K562 (cell line): ENCODE results near the gene RING1. TPM values are rescaled to one million over a fixed set of nuclear protein-coding genes. Genes with fewer than 3 reads are reported as not detected.

Source experiments
- ATF7 ChIP-seq: fragments of 450-650 bp; IDR thresholded peaks from 2 replicates; pipeline ENCODE4 v1.7.1; 2014; ENCODE audit warnings: mild to moderate bottlenecking, moderate library complexity
- ESRRB ChIP-seq: fragments of 250-450 bp; sonication (Bioruptor Pico); IDR thresholded peaks from 2 replicates; pipeline ENCODE4 v1.5.0; 2020; ENCODE audit warnings: mild to moderate bottlenecking, moderate library complexity, borderline replicate concordance
- FOSL1 ChIP-seq: fragments of 200-800 bp; sonication (Bioruptor generic); conservative IDR thresholded peaks from 2 replicates; pipeline ENCODE4 v1.6.1; 2016; ENCODE audit warnings: missing genetic modification characterization, missing compliant biosample characterization
- HMG20A ChIP-seq: fragments of 450-650 bp; formaldehyde crosslinking; conservative IDR thresholded peaks from 2 replicates; pipeline ENCODE4 v1.4.0; 2020; ENCODE audit warnings: mild to moderate bottlenecking, mixed read lengths
- HNRNPLL ChIP-seq: fragments of 200-400 bp; formaldehyde crosslinking; IDR thresholded peaks from 2 replicates; pipeline ENCODE4 v1.6.1; 2017; ENCODE audit warnings: low read length, low read depth, mild to moderate bottlenecking; ENCODE audit not compliant: poor library complexity, severe bottlenecking
- KAT7 ChIP-seq: sonication (generic); formaldehyde crosslinking; IDR thresholded peaks from 2 replicates; pipeline ENCODE4 v1.8.0; 2022; ENCODE audit warnings: missing genetic modification reagents, mild to moderate bottlenecking, borderline replicate concordance
- KLF1 ChIP-seq: fragments of 450-650 bp; IDR thresholded peaks from 2 replicates; pipeline ENCODE4 v1.6.1; 2016; ENCODE audit warnings: missing genetic modification characterization, missing compliant biosample characterization
- NR2C1 ChIP-seq, 2 experiments: fragments of 450-650 bp; IDR thresholded peaks; 2 replicates each; pipeline ENCODE4 v1.6.1; 2017; ENCODE audit warnings: mild to moderate bottlenecking in 2 of 2, antibody characterized with exemption in 1 of 2, inconsistent platforms in 1 of 2, missing compliant biosample characterization in 1 of 2, missing genetic modification characterization in 1 of 2
- NR2C2 ChIP-seq, 2 experiments: fragments of 200-800 bp in 1 of 2; sonication (Bioruptor generic) in 1 of 2; sonication (generic) in 1 of 2; formaldehyde crosslinking in 1 of 2; IDR thresholded peaks; 2 replicates each; pipeline versions ENCODE4 v1.6.1 to v1.8.0; 2016 to 2022; ENCODE audit warnings: mild to moderate bottlenecking in 1 of 2, missing compliant biosample characterization in 1 of 2, missing genetic modification characterization in 1 of 2, missing genetic modification reagents in 1 of 2
- PHB2 ChIP-seq: fragments of 450-650 bp; IDR thresholded peaks from 2 replicates; pipeline ENCODE4 v1.6.1; 2017; ENCODE audit warnings: low read depth
- PHF20 ChIP-seq: fragments of 450-650 bp; IDR thresholded peaks from 2 replicates; pipeline ENCODE4 v1.6.1; 2018; ENCODE audit not compliant: partially characterized antibody
- SNIP1 ChIP-seq: fragments of 450-650 bp; IDR thresholded peaks from 2 replicates; pipeline ENCODE4 v1.7.1; 2017; ENCODE audit warnings: low read depth, mild to moderate bottlenecking
- ZBTB11 ChIP-seq, 3 experiments: fragments of 200-800 bp in 1 of 3; fragments of 250-450 bp in 1 of 3; fragments of 450-650 bp in 1 of 3; sonication (Bioruptor Pico) in 1 of 3; sonication (Bioruptor generic) in 1 of 3; formaldehyde crosslinking in 1 of 3; IDR thresholded peaks; 2 replicates each; pipeline versions ENCODE4 v1.6.1 to v1.8.0; 2016 to 2022; ENCODE audit warnings: mild to moderate bottlenecking in 2 of 3, missing genetic modification characterization in 2 of 3, missing compliant biosample characterization in 1 of 3, moderate library complexity in 1 of 3
- ZNF354B ChIP-seq: fragments of 250-450 bp; sonication (Bioruptor Pico); IDR thresholded peaks from 2 replicates; pipeline ENCODE4 v1.4.0; 2020
- ZNF445 ChIP-seq: fragments of 250-450 bp; sonication (Bioruptor Pico); IDR thresholded peaks from 2 replicates; pipeline ENCODE4 v1.4.0; 2020; ENCODE audit warnings: low read depth, mild to moderate bottlenecking, moderate library complexity
- ZNF57 ChIP-seq: fragments of 450-650 bp; formaldehyde crosslinking; IDR thresholded peaks from 2 replicates; pipeline ENCODE4 v1.4.0; 2020; ENCODE audit warnings: mild to moderate bottlenecking, moderate library complexity
- ZSCAN32 ChIP-seq: fragments of 450-650 bp; formaldehyde crosslinking; IDR thresholded peaks from 2 replicates; pipeline ENCODE4 v1.4.0; 2020; ENCODE audit warnings: mild to moderate bottlenecking, moderate library complexity
- polyA plus RNA-seq, 8 experiments: library from polyadenylated mRNA; depleted of rRNA in 4 of 8; stranded (reverse) in 5 of 8; unstranded in 3 of 8; fragments of >200 nt; fragmentation: Nextera tagmentation in 2 of 8; fragmentation: Illumina TruSeq in 1 of 8; extraction: Ambion mirVana in 2 of 8; extraction: Trizol in 1 of 8; gene quantifications; 2 replicates each; pipeline versions ENCODE4 v1.2.1 to v1.2.3, GENCODE V29; 2011 to 2014; ENCODE audit warnings: inconsistent platforms in 1 of 8, missing spikeins in 1 of 8
- total RNA-seq, 7 experiments: library from RNA; depleted of rRNA in 6 of 7; stranded (reverse); fragments of >200 nt in 6 of 7; fragmentation: Illumina TruSeq in 2 of 7; extraction: Trizol in 2 of 7; gene quantifications; 2 replicates each; pipeline versions ENCODE4 v1.2.1 to v1.2.3, GENCODE V29; 2011 to 2021; ENCODE audit warnings: low replicate concordance in 1 of 7
- TF ChIP-seq, protein P1 (sequence below): fragments of 450-650 bp; formaldehyde crosslinking; IDR thresholded peaks from 2 replicates; pipeline ENCODE4 v1.4.0; 2020; ENCODE audit warnings: mild to moderate bottlenecking, mixed read lengths
- TF ChIP-seq, protein P2 (sequence below): fragments of 200-400 bp; formaldehyde crosslinking; IDR thresholded peaks from 2 replicates; pipeline ENCODE4 v1.6.1; 2017; ENCODE audit warnings: mild to moderate bottlenecking, low read depth, low read length, moderate library complexity

The RING1 gene
- total and polyA plus RNA-seq, 9 of the 15 experiments (the other 6 are each of a cell fraction or from before 2014, with no cell fraction given): 4.2 to 59.1 (median 36.9) TPM

- TF ChIP-seq, protein P1, sequence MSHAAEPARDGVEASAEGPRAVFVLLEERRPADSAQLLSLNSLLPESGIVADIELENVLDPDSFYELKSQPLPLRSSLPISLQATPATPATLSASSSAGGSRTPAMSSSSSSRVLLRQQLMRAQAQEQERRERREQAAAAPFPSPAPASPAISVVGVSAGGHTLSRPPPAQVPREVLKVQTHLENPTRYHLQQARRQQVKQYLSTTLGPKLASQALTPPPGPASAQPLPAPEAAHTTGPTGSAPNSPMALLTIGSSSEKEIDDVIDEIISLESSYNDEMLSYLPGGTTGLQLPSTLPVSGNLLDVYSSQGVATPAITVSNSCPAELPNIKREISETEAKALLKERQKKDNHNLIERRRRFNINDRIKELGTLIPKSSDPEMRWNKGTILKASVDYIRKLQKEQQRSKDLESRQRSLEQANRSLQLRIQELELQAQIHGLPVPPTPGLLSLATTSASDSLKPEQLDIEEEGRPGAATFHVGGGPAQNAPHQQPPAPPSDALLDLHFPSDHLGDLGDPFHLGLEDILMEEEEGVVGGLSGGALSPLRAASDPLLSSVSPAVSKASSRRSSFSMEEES: no peak
- TF ChIP-seq ZBTB11 (CRISPR knock-in tag; IDR thresholded peaks at IDR 0.05): 0 out of 6 replicates have a peak, but pooled peaks of 1 of the 3 experiments have one; percentile 6
- TF ChIP-seq ZNF57: peak; percentile 65; the same call in 1 of the 2 replicates
- TF ChIP-seq FOSL1 (tag): 0 out of 2 replicates have a peak, but pooled peaks have one; percentile 2
- TF ChIP-seq HMG20A: no peak
- TF ChIP-seq NR2C1 (IDR thresholded peaks at IDR 0.05): peak; percentile 79
- peak; percentile 85 for TF ChIP-seq NR2C1 (tag; IDR thresholded peaks at IDR 0.05)
- TF ChIP-seq PHF20: no peak
- TF ChIP-seq PHB2: 0 out of 2 replicates have a peak, but pooled peaks have one; percentile 18
- no peak for TF ChIP-seq ATF7
- TF ChIP-seq HNRNPLL: no peak
- peak; percentile 8; the same call in 1 of the 2 replicates for TF ChIP-seq ZSCAN32 (CRISPR knock-in tag)
- TF ChIP-seq KAT7: no peak
- no peak; the same call in 1 of the 2 replicates for TF ChIP-seq NR2C2 (CRISPR knock-in tag; IDR thresholded peaks at IDR 0.05)
- TF ChIP-seq NR2C2 (tag; IDR thresholded peaks at IDR 0.05): peak; percentile 86
- TF ChIP-seq ZNF354B (CRISPR knock-in tag): no peak
- TF ChIP-seq ZNF445 (CRISPR knock-in tag): 0 out of 2 replicates have a peak, but pooled peaks have one; percentile 4
- no peak for TF ChIP-seq KLF1 (tag)
- no peak for TF ChIP-seq ESRRB (CRISPR knock-in tag)
- 0 out of 2 replicates have a peak, but pooled peaks have one; percentile 12 for TF ChIP-seq SNIP1
- TF ChIP-seq, protein P2, sequence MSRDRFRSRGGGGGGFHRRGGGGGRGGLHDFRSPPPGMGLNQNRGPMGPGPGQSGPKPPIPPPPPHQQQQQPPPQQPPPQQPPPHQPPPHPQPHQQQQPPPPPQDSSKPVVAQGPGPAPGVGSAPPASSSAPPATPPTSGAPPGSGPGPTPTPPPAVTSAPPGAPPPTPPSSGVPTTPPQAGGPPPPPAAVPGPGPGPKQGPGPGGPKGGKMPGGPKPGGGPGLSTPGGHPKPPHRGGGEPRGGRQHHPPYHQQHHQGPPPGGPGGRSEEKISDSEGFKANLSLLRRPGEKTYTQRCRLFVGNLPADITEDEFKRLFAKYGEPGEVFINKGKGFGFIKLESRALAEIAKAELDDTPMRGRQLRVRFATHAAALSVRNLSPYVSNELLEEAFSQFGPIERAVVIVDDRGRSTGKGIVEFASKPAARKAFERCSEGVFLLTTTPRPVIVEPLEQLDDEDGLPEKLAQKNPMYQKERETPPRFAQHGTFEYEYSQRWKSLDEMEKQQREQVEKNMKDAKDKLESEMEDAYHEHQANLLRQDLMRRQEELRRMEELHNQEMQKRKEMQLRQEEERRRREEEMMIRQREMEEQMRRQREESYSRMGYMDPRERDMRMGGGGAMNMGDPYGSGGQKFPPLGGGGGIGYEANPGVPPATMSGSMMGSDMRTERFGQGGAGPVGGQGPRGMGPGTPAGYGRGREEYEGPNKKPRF: no peak
These were observed 41.7 kb downstream of the RING1 start (continued) for GRCh38 chr6:33249732-33250630.
